ENCODE results near the gene DPP9. TPM values are rescaled to one million over a fixed set of nuclear protein-coding genes. Genes with fewer than 3 reads are reported as not detected.

DPP9 gene
- polyA plus RNA-seq, 3 donors = 12.6 to 23.8 (median 13.9) TPM

- no peak for DNase-seq
- H2AFZ ChIP-seq (ENCODE audit: insufficient read depth, low read depth, low read length, poor library complexity, severe bottlenecking) = peak overlapping the region; percentile 67
- no peak overlapping the region for H3K27ac ChIP-seq (ENCODE audit: low read depth in 1 of 2, low read length in 2 of 2)
- Mint-ChIP-seq H3K27me3 (ENCODE audit: low read depth in 3 of 3) (peaks cover 23 to 66% (median 44%) of the 10 kb centered on the region in 3 donors), H3K36me3 (no peaks in the 10 kb centered on the region), H3K4me3 (peak overlapping the region; percentile 20 to 82), H3K27ac (peak overlapping the region in 2 of 7 donors; percentile 20 to 53), H3K9me3 (peaks cover 0 to 8% (median 4%) of the 10 kb centered on the region in 7 donors), H3K4me1 (peaks cover 7% of the 10 kb centered on the region)
- no peak overlapping the region for H3K9ac ChIP-seq (ENCODE audit: insufficient read depth, low read length, poor library complexity, severe bottlenecking)
- H3K4me3 ChIP-seq (replicated peaks in 1 of 3; ENCODE audit: low read depth in 2 of 3, low read length in 3 of 3) = peak overlapping the region in 1 of 3 experiments; percentile 58
- no peaks in the 10 kb centered on the region for H3K36me3 ChIP-seq (replicated peaks in 1 of 2; ENCODE audit: control insufficient read depth in 1 of 2, insufficient read depth in 2 of 2, low read length in 2 of 2)
- H3K27me3 ChIP-seq (ENCODE audit: control insufficient read depth in 2 of 2, insufficient read depth in 2 of 2, low read length in 2 of 2) = peaks cover 0 to 29% of the 10 kb centered on the region in 2 donors
- intact Hi-C loops (cut with micrococcal nuclease) = no loop called here
- peaks cover 8 to 10% of the 10 kb centered on the region in 2 donors for H3K4me1 ChIP-seq (ENCODE audit: control insufficient read depth in 1 of 2, insufficient read depth in 2 of 2, low read length in 2 of 2)
- no peak for TF ChIP-seq CTCF (IDR thresholded peaks at IDR 0.05)
- H3K4me2 ChIP-seq (replicated peaks; ENCODE audit: extremely low read depth, low read length, poor library complexity, severe bottlenecking) = peak overlapping the region; percentile 73
- H3K79me2 ChIP-seq (ENCODE audit: insufficient read depth, low read length) = no peaks in the 10 kb centered on the region
- H3K9me3 ChIP-seq (replicated peaks in 1 of 2; ENCODE audit: control insufficient read depth in 1 of 2, insufficient read depth in 1 of 2, low read length in 2 of 2) = peaks cover 0 to 5% of the 10 kb centered on the region in 2 donors
- WGBS (ENCODE audit: insufficient coverage) = 75% methylated on average over 4 of the region's 10 CpGs
- H4K20me1 ChIP-seq (ENCODE audit: insufficient read depth, low read length) = no peaks in the 10 kb centered on the region
These were observed 36.6 kb upstream of the DPP9 start for GRCh38 chr19:4760285-4760650.

DNA sequence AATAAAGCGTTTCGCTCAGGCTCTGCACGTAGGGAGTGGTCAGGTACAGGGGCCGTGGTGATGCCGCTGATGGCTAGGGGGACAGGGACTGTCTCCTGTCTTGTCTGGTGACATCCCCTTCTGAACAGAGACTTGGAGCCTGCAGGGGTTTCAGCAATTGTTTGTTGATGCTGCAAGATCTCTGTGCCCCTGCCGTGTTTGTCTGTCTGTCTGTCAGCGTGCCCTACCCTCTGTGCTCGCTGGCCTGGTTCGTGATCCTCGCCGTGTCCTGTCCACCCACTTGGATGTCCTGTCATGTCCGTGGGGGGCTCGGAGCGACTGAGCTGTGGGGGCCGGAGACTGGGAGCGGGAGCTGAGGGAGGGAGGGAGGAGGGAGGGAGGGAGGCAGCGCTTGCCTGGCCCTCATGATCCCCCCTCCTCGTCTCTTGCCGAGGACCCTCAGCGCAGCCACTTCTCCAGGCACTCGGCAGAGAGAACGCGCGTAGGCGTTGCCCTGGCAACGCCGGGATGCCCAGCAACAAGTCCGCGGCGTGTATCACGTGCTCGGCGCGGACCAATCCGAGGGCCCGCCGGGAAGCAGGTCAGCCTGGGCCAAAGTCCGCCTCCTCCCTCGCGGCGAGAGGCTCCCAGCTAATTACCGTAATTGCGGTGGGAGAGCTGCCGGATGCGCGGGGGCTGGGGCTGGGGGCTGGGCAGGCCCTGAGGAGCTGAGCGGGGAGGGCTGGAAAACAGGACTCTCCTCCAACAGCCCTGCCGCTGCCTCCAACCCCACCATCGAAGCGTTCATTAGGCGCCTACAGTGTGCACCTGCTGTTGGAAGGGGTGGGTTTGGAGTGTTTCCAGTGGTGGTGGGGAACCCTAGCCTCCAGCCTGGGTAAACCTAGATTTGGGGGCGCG lies 36.0 kb upstream of the DPP9 start:
- DNase-seq = peak; percentile 78 to 88 (median 87)
- H3K36me3 ChIP-seq (replicated peaks in 1 of 2; ENCODE audit: control insufficient read depth in 1 of 2, insufficient read depth in 2 of 2, low read length in 2 of 2) = no peaks in the 10 kb centered on the region
- Mint-ChIP-seq H3K27me3 (ENCODE audit: low read depth in 3 of 3) (peaks cover 23 to 64% (median 43%) of the 10 kb centered on the region in 3 donors), H3K36me3 (no peaks in the 10 kb centered on the region), H3K27ac (peak overlapping the region in 5 of 7 donors; percentile 49 to 84 (median 51)), H3K4me1 (peaks cover 7% of the 10 kb centered on the region), H3K9me3 (peaks cover 0 to 8% (median 4%) of the 10 kb centered on the region in 7 donors), H3K4me3 (peak overlapping the region; percentile 20 to 82)
- 3% methylated on average over 38 of the region's 53 CpGs for WGBS (ENCODE audit: insufficient coverage)
- peak overlapping the region in 1 of 3 experiments; percentile 58 for H3K4me3 ChIP-seq (replicated peaks in 1 of 3; ENCODE audit: low read depth in 2 of 3, low read length in 3 of 3)
- TF ChIP-seq CTCF (IDR thresholded peaks at IDR 0.05) = no peak
- intact Hi-C loops (cut with micrococcal nuclease) = no loop called here
- H3K4me1 ChIP-seq (ENCODE audit: control insufficient read depth in 1 of 2, insufficient read depth in 2 of 2, low read length in 2 of 2) = peaks cover 8 to 10% of the 10 kb centered on the region in 2 donors
- peaks cover 0 to 29% of the 10 kb centered on the region in 2 donors for H3K27me3 ChIP-seq (ENCODE audit: control insufficient read depth in 2 of 2, insufficient read depth in 2 of 2, low read length in 2 of 2)
- no peak overlapping the region for H3K27ac ChIP-seq (ENCODE audit: low read depth in 1 of 2, low read length in 2 of 2)
- peaks cover 0 to 5% of the 10 kb centered on the region in 2 donors for H3K9me3 ChIP-seq (replicated peaks in 1 of 2; ENCODE audit: control insufficient read depth in 1 of 2, insufficient read depth in 1 of 2, low read length in 2 of 2)
- H3K9ac ChIP-seq (ENCODE audit: insufficient read depth, low read length, poor library complexity, severe bottlenecking) = no peak overlapping the region
- peak overlapping the region; percentile 73 for H3K4me2 ChIP-seq (replicated peaks; ENCODE audit: extremely low read depth, low read length, poor library complexity, severe bottlenecking)
- peak overlapping the region; percentile 67 for H2AFZ ChIP-seq (ENCODE audit: insufficient read depth, low read depth, low read length, poor library complexity, severe bottlenecking)
- no peaks in the 10 kb centered on the region for H3K79me2 ChIP-seq (ENCODE audit: insufficient read depth, low read length)
- H4K20me1 ChIP-seq (ENCODE audit: insufficient read depth, low read length) = no peaks in the 10 kb centered on the region

Measured in CD14-positive monocyte (primary cell).